DND-41 (cell line): Measurements from ENCODE around the gene TSHZ1.

ENCODE experiments used
- EZH2 ChIP-seq: IDR thresholded peaks from 3 replicates; pipeline ENCODE4 v1.6.1; 2012; ENCODE audit warnings: borderline replicate concordance, low read depth, mild to moderate bottlenecking, moderate library complexity, low read length, inconsistent platforms; ENCODE audit not compliant: severe bottlenecking
- TF ChIP-seq, protein P1 (sequence below): IDR thresholded peaks from 2 replicates; pipeline ENCODE4 v1.5.1; 2012; ENCODE audit warnings: borderline replicate concordance, low read length, moderate library complexity, mild to moderate bottlenecking; ENCODE audit not compliant: poor library complexity, severe bottlenecking; ENCODE audit errors: extremely low read depth

DNA sequence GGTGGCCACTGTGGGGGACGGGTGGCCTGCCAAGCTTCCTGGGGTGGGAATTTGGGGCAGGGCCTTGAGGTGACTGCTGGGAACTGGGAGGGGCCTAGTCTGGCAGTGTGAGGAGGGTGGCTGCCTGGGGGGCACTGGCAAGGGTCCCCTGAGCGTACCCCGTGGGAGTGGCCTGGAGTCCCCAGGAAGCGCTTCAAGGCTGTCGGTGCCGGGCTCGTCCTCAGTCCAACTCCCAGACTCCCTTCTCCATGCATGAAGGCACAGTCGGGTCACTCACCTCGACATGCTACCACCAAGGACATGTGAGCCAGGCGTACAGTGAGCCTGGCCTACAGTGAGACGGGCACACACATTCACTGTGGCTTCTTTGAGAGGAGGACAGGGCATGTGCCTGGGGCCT, 111.6 kb downstream of the TSHZ1 start:
- TF ChIP-seq, protein P1, sequence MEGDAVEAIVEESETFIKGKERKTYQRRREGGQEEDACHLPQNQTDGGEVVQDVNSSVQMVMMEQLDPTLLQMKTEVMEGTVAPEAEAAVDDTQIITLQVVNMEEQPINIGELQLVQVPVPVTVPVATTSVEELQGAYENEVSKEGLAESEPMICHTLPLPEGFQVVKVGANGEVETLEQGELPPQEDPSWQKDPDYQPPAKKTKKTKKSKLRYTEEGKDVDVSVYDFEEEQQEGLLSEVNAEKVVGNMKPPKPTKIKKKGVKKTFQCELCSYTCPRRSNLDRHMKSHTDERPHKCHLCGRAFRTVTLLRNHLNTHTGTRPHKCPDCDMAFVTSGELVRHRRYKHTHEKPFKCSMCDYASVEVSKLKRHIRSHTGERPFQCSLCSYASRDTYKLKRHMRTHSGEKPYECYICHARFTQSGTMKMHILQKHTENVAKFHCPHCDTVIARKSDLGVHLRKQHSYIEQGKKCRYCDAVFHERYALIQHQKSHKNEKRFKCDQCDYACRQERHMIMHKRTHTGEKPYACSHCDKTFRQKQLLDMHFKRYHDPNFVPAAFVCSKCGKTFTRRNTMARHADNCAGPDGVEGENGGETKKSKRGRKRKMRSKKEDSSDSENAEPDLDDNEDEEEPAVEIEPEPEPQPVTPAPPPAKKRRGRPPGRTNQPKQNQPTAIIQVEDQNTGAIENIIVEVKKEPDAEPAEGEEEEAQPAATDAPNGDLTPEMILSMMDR = no peak
- no peak for TF ChIP-seq EZH2
